Gastrocnemius medialis (tissue), 4 donors: ENCODE data around the gene ORMDL2.

Experiments
- POLR2A ChIP-seq, 2 donors: fragments of 450-650 bp; IDR thresholded peaks; one replicate each; pipeline ENCODE4 v1.6.1; 2017; ENCODE audit warnings: antibody characterized with exemption in 2 of 2, mild to moderate bottlenecking in 2 of 2, moderate library complexity in 2 of 2
- TF ChIP-seq, protein P1 (sequence below), 5 experiments: fragments of 450-650 bp in 3 of 5; fragments of 200-600 bp in 2 of 5; sonication (generic) in 2 of 5; IDR thresholded peaks in 4 of 5; conservative IDR thresholded peaks in 1 of 5; 1 replicate in 4 of 5; 2 replicates in 1 of 5; pipeline ENCODE4 v1.5.1; 2016 to 2019; ENCODE audit warnings: antibody characterized with exemption in 5 of 5, mild to moderate bottlenecking in 3 of 5, moderate library complexity in 3 of 5

- TF ChIP-seq POLR2A (IDR thresholded peaks at IDR 0.05): no peak
- TF ChIP-seq, protein P1, sequence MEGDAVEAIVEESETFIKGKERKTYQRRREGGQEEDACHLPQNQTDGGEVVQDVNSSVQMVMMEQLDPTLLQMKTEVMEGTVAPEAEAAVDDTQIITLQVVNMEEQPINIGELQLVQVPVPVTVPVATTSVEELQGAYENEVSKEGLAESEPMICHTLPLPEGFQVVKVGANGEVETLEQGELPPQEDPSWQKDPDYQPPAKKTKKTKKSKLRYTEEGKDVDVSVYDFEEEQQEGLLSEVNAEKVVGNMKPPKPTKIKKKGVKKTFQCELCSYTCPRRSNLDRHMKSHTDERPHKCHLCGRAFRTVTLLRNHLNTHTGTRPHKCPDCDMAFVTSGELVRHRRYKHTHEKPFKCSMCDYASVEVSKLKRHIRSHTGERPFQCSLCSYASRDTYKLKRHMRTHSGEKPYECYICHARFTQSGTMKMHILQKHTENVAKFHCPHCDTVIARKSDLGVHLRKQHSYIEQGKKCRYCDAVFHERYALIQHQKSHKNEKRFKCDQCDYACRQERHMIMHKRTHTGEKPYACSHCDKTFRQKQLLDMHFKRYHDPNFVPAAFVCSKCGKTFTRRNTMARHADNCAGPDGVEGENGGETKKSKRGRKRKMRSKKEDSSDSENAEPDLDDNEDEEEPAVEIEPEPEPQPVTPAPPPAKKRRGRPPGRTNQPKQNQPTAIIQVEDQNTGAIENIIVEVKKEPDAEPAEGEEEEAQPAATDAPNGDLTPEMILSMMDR (IDR thresholded peaks at IDR 0.05 in 4 of 5, conservative IDR thresholded peaks at IDR 0.05 in 1 of 5): no peak
Measured at GRCh38 chr12:55777856-55778255, 40.0 kb upstream of the ORMDL2 start.
